ENCODE results near the gene F2R.

DNA sequence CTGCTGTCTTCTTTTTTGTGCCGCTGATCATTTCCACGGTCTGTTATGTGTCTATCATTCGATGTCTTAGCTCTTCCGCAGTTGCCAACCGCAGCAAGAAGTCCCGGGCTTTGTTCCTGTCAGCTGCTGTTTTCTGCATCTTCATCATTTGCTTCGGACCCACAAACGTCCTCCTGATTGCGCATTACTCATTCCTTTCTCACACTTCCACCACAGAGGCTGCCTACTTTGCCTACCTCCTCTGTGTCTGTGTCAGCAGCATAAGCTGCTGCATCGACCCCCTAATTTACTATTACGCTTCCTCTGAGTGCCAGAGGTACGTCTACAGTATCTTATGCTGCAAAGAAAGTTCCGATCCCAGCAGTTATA is 17.1 kb downstream of the F2R start:
- TF ChIP-seq POLR2A (IDR thresholded peaks at IDR 0.05) (peak; percentile 11), POLR2AphosphoS5 (IDR thresholded peaks at IDR 0.05) (peak in 1 of 3 donors; percentile 7)
- TF ChIP-seq, protein P1, sequence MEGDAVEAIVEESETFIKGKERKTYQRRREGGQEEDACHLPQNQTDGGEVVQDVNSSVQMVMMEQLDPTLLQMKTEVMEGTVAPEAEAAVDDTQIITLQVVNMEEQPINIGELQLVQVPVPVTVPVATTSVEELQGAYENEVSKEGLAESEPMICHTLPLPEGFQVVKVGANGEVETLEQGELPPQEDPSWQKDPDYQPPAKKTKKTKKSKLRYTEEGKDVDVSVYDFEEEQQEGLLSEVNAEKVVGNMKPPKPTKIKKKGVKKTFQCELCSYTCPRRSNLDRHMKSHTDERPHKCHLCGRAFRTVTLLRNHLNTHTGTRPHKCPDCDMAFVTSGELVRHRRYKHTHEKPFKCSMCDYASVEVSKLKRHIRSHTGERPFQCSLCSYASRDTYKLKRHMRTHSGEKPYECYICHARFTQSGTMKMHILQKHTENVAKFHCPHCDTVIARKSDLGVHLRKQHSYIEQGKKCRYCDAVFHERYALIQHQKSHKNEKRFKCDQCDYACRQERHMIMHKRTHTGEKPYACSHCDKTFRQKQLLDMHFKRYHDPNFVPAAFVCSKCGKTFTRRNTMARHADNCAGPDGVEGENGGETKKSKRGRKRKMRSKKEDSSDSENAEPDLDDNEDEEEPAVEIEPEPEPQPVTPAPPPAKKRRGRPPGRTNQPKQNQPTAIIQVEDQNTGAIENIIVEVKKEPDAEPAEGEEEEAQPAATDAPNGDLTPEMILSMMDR (IDR thresholded peaks at IDR 0.05), result no peak

Measured in transverse colon (tissue), 4 donors.